Activated CD8-positive, alpha-beta memory T cell treated with anti-CD3 and anti-CD28 coated beads for 24 hours (primary cell): ENCODE measurements around the gene TEX35.

Source experiments
- DNase-seq: peaks from one replicate; pipeline ENCODE4 v3.0.0-alpha.2; 2020

The TEX35 gene

GRCh38 chr1:178512566-178513277 is at the start of gene TEX35:
Gene TEX35, plus strand, starts transcription at chr1:178513109. Its CDS starts 80 bp downstream, at chr1:178513189.
- no peak for DNase-seq

GRCh38 chr1:178464141-178464540 is 48.8 kb upstream of the TEX35 start:
- DNase-seq, result no peak

- DNase-seq, result no peak
Observed at GRCh38 chr1:178464566-178464965, 48.3 kb upstream of the TEX35 start.

- DNase-seq, result no peak
Observed at GRCh38 chr1:178465011-178465410, 47.9 kb upstream of the TEX35 start.

GRCh38 chr1:178467837-178468236 is 45.1 kb upstream of the TEX35 start:
- DNase-seq, result no peak

GRCh38 chr1:178470411-178470960 is 42.4 kb upstream of the TEX35 start:
- no peak for DNase-seq

GRCh38 chr1:178472531-178472930 is 40.4 kb upstream of the TEX35 start:
- DNase-seq, result no peak

- DNase-seq, result no peak
Observed at GRCh38 chr1:178477373-178477772, 35.5 kb upstream of the TEX35 start.

GRCh38 chr1:178477841-178478240 is 35.1 kb upstream of the TEX35 start:
- no peak for DNase-seq

GRCh38 chr1:178483251-178483957 is 29.5 kb upstream of the TEX35 start:
- DNase-seq, result no peak

- no peak for DNase-seq
Observed at GRCh38 chr1:178484698-178485225, 28.1 kb upstream of the TEX35 start.

GRCh38 chr1:178485541-178485981 is 27.3 kb upstream of the TEX35 start:
- no peak for DNase-seq

- DNase-seq, result no peak
Observed at GRCh38 chr1:178486100-178487069, 26.5 kb upstream of the TEX35 start.

- DNase-seq, result no peak
Observed at GRCh38 chr1:178487070-178487615, 25.8 kb upstream of the TEX35 start.

GRCh38 chr1:178488393-178488792 is 24.5 kb upstream of the TEX35 start:
- DNase-seq, result no peak

GRCh38 chr1:178489399-178489798 is 23.5 kb upstream of the TEX35 start:
- DNase-seq, result no peak

GRCh38 chr1:178490136-178490535 is 22.8 kb upstream of the TEX35 start:
- DNase-seq, result no peak

- no peak for DNase-seq
Observed at GRCh38 chr1:178490967-178491366, 21.9 kb upstream of the TEX35 start.

- no peak for DNase-seq
Observed at GRCh38 chr1:178491721-178492120, 21.2 kb upstream of the TEX35 start.

GRCh38 chr1:178492341-178492740 is 20.6 kb upstream of the TEX35 start:
- no peak for DNase-seq

- no peak for DNase-seq
Observed at GRCh38 chr1:178493301-178493741, 19.6 kb upstream of the TEX35 start.

GRCh38 chr1:178494569-178494971 is 18.3 kb upstream of the TEX35 start:
- no peak for DNase-seq
